ENCODE measurements around the gene IPO4. TPM values are rescaled to one million over a fixed set of nuclear protein-coding genes. Genes with fewer than 3 reads are reported as not detected.
A peak's percentile ranks its signal among the peaks of the same experiment; 100 is the strongest.

Gene IPO4
- total RNA-seq, 1 experiment from 2014 or later: 116 TPM

- H3K36me3 Mint-ChIP-seq (ENCODE audit: insufficient read depth in 1 of 3, low read depth in 3 of 3): peaks cover 8 to 51% (median 35%) of the 10 kb centered on the region in 3 experiments
- no peaks in the 10 kb centered on the region for H3K79me1 ChIP-seq (ENCODE audit: insufficient read depth, low read depth, low read length, poor library complexity, severe bottlenecking)
- H3K18ac ChIP-seq (ENCODE audit: insufficient read length, low read depth, low read length): no peak overlapping the region
Observed at GRCh38 chr14:24164518-24164991, 24.1 kb downstream of the IPO4 start.

More at GRCh38 chr14:24164518-24164991, 24.1 kb downstream of the IPO4 start:
- H3K9ac ChIP-seq (ENCODE audit: extremely low read depth, insufficient read length, low read length): no peak overlapping the region
- no peak overlapping the region for H3K23ac ChIP-seq (ENCODE audit: insufficient read length, low read depth, low read length)
- no peaks in the 10 kb centered on the region for H3K4me1 ChIP-seq (ENCODE audit: insufficient read depth, low read length)
- no peaks in the 10 kb centered on the region for H3K27me3 ChIP-seq (ENCODE audit: insufficient read depth, low read length)
- no peak overlapping the region for H2BK12ac ChIP-seq (ENCODE audit: insufficient read length, low read depth, low read length)
- no peak overlapping the region for H3K14ac ChIP-seq (ENCODE audit: insufficient read depth, low read length)
- H3K4ac ChIP-seq (ENCODE audit: low read depth, low read length): no peak overlapping the region
- no peaks in the 10 kb centered on the region for H3K23me2 ChIP-seq (ENCODE audit: insufficient read length, low read depth, low read length, poor library complexity, severe bottlenecking)
- no CpG with 5 or more reads among the region's 14 CpGs for WGBS (ENCODE audit: extremely low coverage, insufficient read length, low lambda C conversion rate)
- Mint-ChIP-seq H3K27me3 (ENCODE audit: low read depth) (no peaks in the 10 kb centered on the region; the same call in 1 of the 2 replicates), H3K4me3 (no peak overlapping the region), H3K9me3 (no peaks in the 10 kb centered on the region), H3K4me1 (peaks cover 11 to 13% of the 10 kb centered on the region in 2 experiments), H3K27ac (0 out of 7 replicates have a peak overlapping the region, but pooled peaks of 1 of the 3 experiments have one; percentile 28)
- H3K9me3 ChIP-seq (ENCODE audit: control insufficient read depth, low read depth, low read length): no peaks in the 10 kb centered on the region
- no peaks in the 10 kb centered on the region for H4K20me1 ChIP-seq (ENCODE audit: control insufficient read depth, insufficient read depth, insufficient read length)
- no peak overlapping the region for H4K5ac ChIP-seq (ENCODE audit: insufficient read length, low read depth, low read length)
- H2BK120ac ChIP-seq (ENCODE audit: low read depth, low read length, poor library complexity, severe bottlenecking): no peak overlapping the region
- no peak for DNase-seq
- no peak overlapping the region for H2AFZ ChIP-seq (ENCODE audit: low read length)
- no peak overlapping the region for H3T11ph ChIP-seq (ENCODE audit: low read length)
- H2AK5ac ChIP-seq (ENCODE audit: insufficient read length, low read length): no peak overlapping the region
- H2BK15ac ChIP-seq (ENCODE audit: low read depth, low read length): no peak overlapping the region
- H4K8ac ChIP-seq (replicated peaks; ENCODE audit: insufficient read length, low read depth, low read length): no peak overlapping the region
- no peaks in the 10 kb centered on the region for H3K79me2 ChIP-seq (ENCODE audit: insufficient read depth, low read length)
- no peak overlapping the region for H2BK5ac ChIP-seq (ENCODE audit: insufficient read length, low read length)
- no peak overlapping the region for H4K91ac ChIP-seq (ENCODE audit: insufficient read length, low read depth, low read length)
- H2BK20ac ChIP-seq (ENCODE audit: low read depth, low read length, poor library complexity, severe bottlenecking): no peak overlapping the region
- no peak overlapping the region for H3K4me2 ChIP-seq (ENCODE audit: insufficient read depth, insufficient read length, low read length)
- no peak overlapping the region for H3K56ac ChIP-seq (ENCODE audit: insufficient read length, low read depth, low read length)
- TF ChIP-seq CTCF (conservative IDR thresholded peaks at IDR 0.05): no peak
- H3K27ac ChIP-seq (ENCODE audit: insufficient read length, low read depth, low read length): no peak overlapping the region
